Loucy (cell line): ENCODE data around the gene C22orf42.

ENCODE experiments used
- H2AFZ ChIP-seq: fragments of 200-600 bp; sonication (generic); 2 replicates; pipeline ENCODE4 v1.6.0; 2016; ENCODE audit warnings: antibody characterized with exemption, mild to moderate bottlenecking, low read length, moderate library complexity
- H3F3A ChIP-seq: fragments of 200-600 bp; 2 replicates; pipeline ENCODE4 v1.6.0; 2016; ENCODE audit warnings: antibody characterized with exemption, low read depth, mild to moderate bottlenecking
- H3K27me3 ChIP-seq: fragments of 200-600 bp; sonication (generic); 2 replicates; pipeline ENCODE4 v1.6.1; 2014; ENCODE audit warnings: low read length, mild to moderate bottlenecking; ENCODE audit not compliant: insufficient read depth, poor library complexity, severe bottlenecking
- H3K36me3 ChIP-seq: fragments of 200-600 bp; sonication (generic); 2 replicates; pipeline ENCODE4 v1.6.1; 2016; ENCODE audit warnings: low read length; ENCODE audit not compliant: insufficient read depth
- H3K4me1 ChIP-seq: fragments of 200-600 bp; sonication (generic); 2 replicates; pipeline ENCODE4 v1.5.1; 2014; ENCODE audit warnings: low read length, mild to moderate bottlenecking; ENCODE audit not compliant: insufficient read depth, poor library complexity, severe bottlenecking
- H3K4me2 ChIP-seq: fragments of 200-600 bp; sonication (generic); 2 replicates; pipeline ENCODE4 v1.6.0; 2014; ENCODE audit warnings: antibody characterized with exemption, low read length, low read depth, mild to moderate bottlenecking; ENCODE audit not compliant: poor library complexity, severe bottlenecking
- H3K4me3 ChIP-seq: fragments of 200-600 bp; sonication (generic); 2 replicates; pipeline ENCODE4 v1.5.1; 2014; ENCODE audit warnings: low read length, mild to moderate bottlenecking, mixed read lengths; ENCODE audit not compliant: poor library complexity, severe bottlenecking
- H3K79me2 ChIP-seq: fragments of 200-600 bp; sonication (generic); 2 replicates; pipeline ENCODE4 v1.6.1; 2014; ENCODE audit warnings: low read length; ENCODE audit not compliant: insufficient read depth
- H3K9ac ChIP-seq: fragments of 200-600 bp; sonication (generic); 2 replicates; pipeline ENCODE4 v1.6.0; 2014; ENCODE audit warnings: mild to moderate bottlenecking, low read depth, low read length, moderate library complexity; ENCODE audit not compliant: poor library complexity, severe bottlenecking
- H3K9me2 ChIP-seq: fragments of 200-600 bp; sonication (generic); replicated peaks from 2 replicates; pipeline ENCODE4 v1.6.1; 2016; ENCODE audit warnings: low read depth, low read length, mixed read lengths
- H3K9me3 ChIP-seq: fragments of 200-600 bp; sonication (generic); 2 replicates; pipeline ENCODE4 v1.6.1; 2014; ENCODE audit warnings: mild to moderate bottlenecking, antibody characterized with exemption, low read length, low read depth; ENCODE audit not compliant: insufficient read depth
- H4K20me1 ChIP-seq: fragments of 200-600 bp; sonication (generic); 2 replicates; pipeline ENCODE4 v1.6.0; 2014; ENCODE audit warnings: antibody characterized with exemption, low read length, mild to moderate bottlenecking; ENCODE audit not compliant: insufficient read depth, poor library complexity, severe bottlenecking
- EZH2phosphoT487 ChIP-seq: fragments of 200-600 bp; IDR thresholded peaks from 2 replicates; pipeline ENCODE4 v1.6.1; 2018; ENCODE audit warnings: antibody characterized with exemption, mild to moderate bottlenecking, moderate library complexity, borderline replicate concordance
- TF ChIP-seq, protein P1 (sequence below): fragments of 200-600 bp; sonication (generic); conservative IDR thresholded peaks from 2 replicates; pipeline ENCODE4 v1.5.1; 2014; ENCODE audit warnings: mild to moderate bottlenecking, antibody characterized with exemption, low read length

Gene C22orf42

DNA sequence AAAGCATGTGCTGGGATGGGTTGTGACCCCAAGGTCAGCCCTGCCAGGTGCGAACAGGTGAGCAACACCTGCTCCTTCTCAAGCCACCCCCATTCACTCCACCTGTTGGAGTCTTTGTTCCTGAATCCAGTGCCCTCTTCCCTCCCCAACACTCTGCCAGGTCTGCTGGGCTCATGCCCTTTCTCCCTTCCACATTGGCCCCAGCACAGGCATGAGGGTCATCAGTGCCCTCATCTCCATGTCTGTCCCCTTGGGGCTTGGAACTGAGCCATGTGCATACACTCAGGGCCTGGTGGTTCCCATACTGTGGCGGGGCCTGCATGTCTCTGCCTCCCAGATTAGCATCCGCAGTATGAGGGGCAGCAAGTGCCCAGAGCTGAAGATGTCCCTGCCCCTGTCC is 26.7 kb upstream of the C22orf42 start:
- no peak overlapping the region for H3K4me2 ChIP-seq
- H3K4me3 ChIP-seq, result no peak overlapping the region
- H3F3A ChIP-seq, result no peaks in the 10 kb centered on the region
- H3K79me2 ChIP-seq, result no peaks in the 10 kb centered on the region
- no peaks in the 10 kb centered on the region for H3K36me3 ChIP-seq
- TF ChIP-seq, protein P1, sequence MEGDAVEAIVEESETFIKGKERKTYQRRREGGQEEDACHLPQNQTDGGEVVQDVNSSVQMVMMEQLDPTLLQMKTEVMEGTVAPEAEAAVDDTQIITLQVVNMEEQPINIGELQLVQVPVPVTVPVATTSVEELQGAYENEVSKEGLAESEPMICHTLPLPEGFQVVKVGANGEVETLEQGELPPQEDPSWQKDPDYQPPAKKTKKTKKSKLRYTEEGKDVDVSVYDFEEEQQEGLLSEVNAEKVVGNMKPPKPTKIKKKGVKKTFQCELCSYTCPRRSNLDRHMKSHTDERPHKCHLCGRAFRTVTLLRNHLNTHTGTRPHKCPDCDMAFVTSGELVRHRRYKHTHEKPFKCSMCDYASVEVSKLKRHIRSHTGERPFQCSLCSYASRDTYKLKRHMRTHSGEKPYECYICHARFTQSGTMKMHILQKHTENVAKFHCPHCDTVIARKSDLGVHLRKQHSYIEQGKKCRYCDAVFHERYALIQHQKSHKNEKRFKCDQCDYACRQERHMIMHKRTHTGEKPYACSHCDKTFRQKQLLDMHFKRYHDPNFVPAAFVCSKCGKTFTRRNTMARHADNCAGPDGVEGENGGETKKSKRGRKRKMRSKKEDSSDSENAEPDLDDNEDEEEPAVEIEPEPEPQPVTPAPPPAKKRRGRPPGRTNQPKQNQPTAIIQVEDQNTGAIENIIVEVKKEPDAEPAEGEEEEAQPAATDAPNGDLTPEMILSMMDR, result no peak
- no peak for TF ChIP-seq EZH2phosphoT487
- no peaks in the 10 kb centered on the region for H3K4me1 ChIP-seq
- no peaks in the 10 kb centered on the region for H4K20me1 ChIP-seq
- H3K9ac ChIP-seq, result no peak overlapping the region
- H3K9me3 ChIP-seq, result no peaks in the 10 kb centered on the region
- H2AFZ ChIP-seq, result no peak overlapping the region
- no peaks in the 10 kb centered on the region for H3K27me3 ChIP-seq
- no peaks in the 10 kb centered on the region for H3K9me2 ChIP-seq

DNA sequence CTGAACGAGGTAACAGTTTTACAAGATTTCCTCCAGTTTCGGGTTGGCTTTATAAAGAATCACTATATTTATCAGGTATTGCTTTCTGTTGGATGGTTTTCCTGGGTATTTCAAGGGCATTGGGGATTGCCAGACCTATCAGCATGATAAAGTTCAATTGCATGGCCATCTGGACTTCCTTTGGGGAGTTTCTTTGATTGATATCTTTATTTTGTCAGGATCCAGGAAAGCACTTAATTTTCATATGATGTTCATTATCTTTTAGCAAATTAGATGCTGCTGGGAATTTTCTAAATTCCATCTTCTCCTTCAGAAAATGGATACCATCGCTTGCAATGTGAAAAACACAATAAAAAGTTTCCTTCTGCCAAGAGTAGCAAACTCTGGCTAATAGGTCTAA is 24.5 kb upstream of the C22orf42 start:
- no peak overlapping the region for H2AFZ ChIP-seq
- no peaks in the 10 kb centered on the region for H3K27me3 ChIP-seq
- no peak overlapping the region for H3K4me3 ChIP-seq
- no peaks in the 10 kb centered on the region for H3K79me2 ChIP-seq
- no peaks in the 10 kb centered on the region for H3K9me2 ChIP-seq
- no peaks in the 10 kb centered on the region for H3K4me1 ChIP-seq
- H4K20me1 ChIP-seq, result no peaks in the 10 kb centered on the region
- no peak for TF ChIP-seq EZH2phosphoT487
- TF ChIP-seq, protein P1, result no peak
- no peaks in the 10 kb centered on the region for H3K9me3 ChIP-seq
- H3K36me3 ChIP-seq, result no peaks in the 10 kb centered on the region
- no peaks in the 10 kb centered on the region for H3F3A ChIP-seq
- H3K9ac ChIP-seq, result no peak overlapping the region
- no peak overlapping the region for H3K4me2 ChIP-seq

DNA sequence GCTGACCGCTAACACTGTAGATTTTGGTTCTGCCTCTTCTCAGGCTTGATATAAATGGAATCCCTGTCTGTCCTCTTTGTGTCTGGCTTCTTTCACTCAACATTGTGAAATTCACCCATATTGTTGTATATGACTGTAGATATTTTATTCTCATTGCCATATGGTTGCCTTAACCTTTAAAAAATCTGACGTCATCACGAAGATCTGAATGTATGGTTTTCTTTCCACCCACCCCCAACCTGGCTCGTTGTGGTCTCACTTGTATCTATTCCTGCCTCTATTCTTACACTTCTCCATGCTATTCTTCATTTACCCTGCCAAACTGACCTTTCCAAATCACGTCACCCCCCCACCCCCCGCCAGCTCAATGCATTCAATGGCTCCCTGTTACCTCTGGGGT is 21.9 kb upstream of the C22orf42 start:
- Histone ChIP-seq H3K27me3 (no peaks in the 10 kb centered on the region), H3K4me3 (no peak overlapping the region), H3K9me2 (no peaks in the 10 kb centered on the region), H3K4me1 (no peaks in the 10 kb centered on the region), H2AFZ (no peak overlapping the region), H4K20me1 (no peaks in the 10 kb centered on the region), H3K4me2 (no peak overlapping the region), H3F3A (no peaks in the 10 kb centered on the region), H3K9me3 (no peaks in the 10 kb centered on the region), H3K36me3 (no peaks in the 10 kb centered on the region), H3K9ac (no peak overlapping the region), H3K79me2 (no peaks in the 10 kb centered on the region)
- TF ChIP-seq, protein P1, result no peak
- TF ChIP-seq EZH2phosphoT487, result no peak
